H7 (cell line): ENCODE measurements around the gene RCL1. TPM values are rescaled to one million over a fixed set of nuclear protein-coding genes. Genes with fewer than 3 reads are reported as not detected.
"Not testable (repeated sequence)": the region's sequence is repeated elsewhere in the genome, so short reads cannot be mapped to it uniquely, and the experiment has no call there.

ENCODE experiments used
- DNase-seq: peaks from one replicate; pipeline ENCODE4 v3.0.0; 2012
- H3K27me3 ChIP-seq: 2 replicates; pipeline ENCODE4 v1.6.0; 2011; ENCODE audit warnings: mild to moderate bottlenecking, low read length; ENCODE audit not compliant: control insufficient read depth, insufficient read depth
- H3K36me3 ChIP-seq: replicated peaks from 2 replicates; pipeline ENCODE4 v1.5.1; 2011; ENCODE audit warnings: low read length; ENCODE audit not compliant: control insufficient read depth, insufficient read depth
- H3K4me3 ChIP-seq: 2 replicates; pipeline ENCODE4 v1.5.1; 2011; ENCODE audit warnings: low read depth, mild to moderate bottlenecking, control low read depth, low read length, moderate library complexity; ENCODE audit not compliant: insufficient read depth
- total RNA-seq: library from RNA; depleted of rRNA; stranded (reverse); fragments of >200 nt; shearing (Covaris generic); gene quantifications from 2 replicates; pipeline ENCODE4 v1.2.3, GENCODE V29; 2014; rRNA removed

The RCL1 gene
- total RNA-seq, 1 experiment from 2014 or later = 16.6 TPM

GRCh38 chr9:4887556-4887955 lies 94.8 kb downstream of the RCL1 start:
- Histone ChIP-seq H3K27me3 (no peaks in the 10 kb centered on the region), H3K4me3 (no peak overlapping the region), H3K36me3 (no peaks in the 10 kb centered on the region)
- DNase-seq = no peak

GRCh38 chr9:4890242-4890641 lies 97.5 kb downstream of the RCL1 start:
- Histone ChIP-seq H3K27me3 (no peaks in the 10 kb centered on the region), H3K36me3 (no peaks in the 10 kb centered on the region), H3K4me3 (no peak overlapping the region)
- no peak for DNase-seq

- Histone ChIP-seq H3K4me3 (no peak overlapping the region), H3K27me3 (no peaks in the 10 kb centered on the region), H3K36me3 (no peaks in the 10 kb centered on the region)
- DNase-seq = no peak
Observed at GRCh38 chr9:4890929-4891328, 98.2 kb downstream of the RCL1 start.

GRCh38 chr9:4891674-4892073 lies 98.9 kb downstream of the RCL1 start:
- Histone ChIP-seq H3K27me3 (no peaks in the 10 kb centered on the region), H3K36me3 (no peaks in the 10 kb centered on the region), H3K4me3 (no peak overlapping the region)
- no peak for DNase-seq

- no peaks in the 10 kb centered on the region for H3K27me3 ChIP-seq
- no peak for DNase-seq
- H3K4me3 ChIP-seq = no peak overlapping the region
- H3K36me3 ChIP-seq = no peaks in the 10 kb centered on the region
Observed at GRCh38 chr9:4892501-4893194, 99.9 kb downstream of the RCL1 start.

DNA sequence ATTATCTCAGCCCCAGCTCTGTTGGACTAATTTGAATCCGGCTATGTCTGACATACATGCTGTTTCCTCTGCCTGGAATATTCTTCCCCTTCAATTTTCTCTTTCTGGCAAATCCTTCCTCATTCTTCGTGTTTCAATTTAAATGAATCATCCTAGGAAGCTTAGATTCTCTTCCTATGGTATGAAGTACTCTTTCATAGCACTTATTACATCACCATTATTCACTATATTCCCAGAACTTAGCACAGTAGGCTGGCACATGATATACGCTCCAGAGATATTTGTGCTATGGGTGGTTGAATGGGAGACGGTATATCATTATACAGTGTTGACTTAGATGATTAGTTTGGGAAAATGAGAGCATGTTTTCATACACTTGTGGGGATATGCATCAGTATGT lies 101.3 kb downstream of the RCL1 start:
- DNase-seq = no peak
- Histone ChIP-seq H3K27me3 (no peaks in the 10 kb centered on the region), H3K36me3 (no peaks in the 10 kb centered on the region), H3K4me3 (no peak overlapping the region)

- H3K27me3 ChIP-seq, H3K4me3 ChIP-seq, DNase-seq, H3K36me3 ChIP-seq: not testable (repeated sequence)
Observed at GRCh38 chr9:4899853-4900252, 107.1 kb downstream of the RCL1 start.

- H3K36me3 ChIP-seq, H3K4me3 ChIP-seq, DNase-seq, H3K27me3 ChIP-seq: not testable (repeated sequence)
Observed at GRCh38 chr9:4901401-4902134, 108.8 kb downstream of the RCL1 start.

DNA sequence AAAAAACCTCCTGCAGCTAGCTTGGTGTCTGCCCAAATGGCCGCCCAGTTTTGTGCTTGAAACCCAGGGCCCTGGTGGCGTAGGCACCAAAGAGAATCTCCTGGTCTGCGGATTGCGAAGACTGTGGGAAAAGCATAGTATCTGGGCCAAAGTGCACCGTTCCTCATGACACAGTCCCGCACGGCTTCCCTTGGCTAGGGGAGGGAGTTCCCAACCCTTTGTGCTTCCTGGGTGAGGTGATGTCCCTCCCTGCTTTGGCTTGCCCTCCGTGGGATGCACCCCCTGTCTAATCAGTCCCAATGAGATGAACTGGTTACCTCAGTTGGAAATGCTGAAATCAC lies 109.4 kb downstream of the RCL1 start:
- H3K27me3 ChIP-seq = no peaks in the 10 kb centered on the region
- H3K36me3 ChIP-seq = no peaks in the 10 kb centered on the region
- H3K4me3 ChIP-seq = no peak overlapping the region
- no peak for DNase-seq

- H3K36me3 ChIP-seq = no peaks in the 10 kb centered on the region
- no peak overlapping the region for H3K4me3 ChIP-seq
- H3K27me3 ChIP-seq = no peaks in the 10 kb centered on the region
- DNase-seq = no peak
Observed at GRCh38 chr9:4904322-4905134, 111.8 kb downstream of the RCL1 start.

- no peak overlapping the region for H3K4me3 ChIP-seq
- no peaks in the 10 kb centered on the region for H3K36me3 ChIP-seq
- H3K27me3 ChIP-seq = no peaks in the 10 kb centered on the region
- no peak for DNase-seq
Observed at GRCh38 chr9:4905135-4905490, 112.4 kb downstream of the RCL1 start.

Other genes starting within 250 kb of the RCL1 start
- 5.8 and 6.8 TPM in 2 replicates for gene PLPP6, start 130.7 kb upstream of the RCL1 start, total RNA-seq
- 0.48 TPM in 1 of 2 replicates, not detected in the other for gene SPATA6L, start 126.5 kb upstream of the RCL1 start, total RNA-seq
- 18.8 and 20.4 TPM in 2 replicates for gene CDC37L1, start 113.4 kb upstream of the RCL1 start, total RNA-seq
- gene AK3, start 51.7 kb upstream of the RCL1 start, total RNA-seq = 116 and 118 TPM in 2 replicates
- gene JAK2, start 192.3 kb downstream of the RCL1 start, total RNA-seq = 2.8 and 4.8 TPM in 2 replicates